HG03442 (cell line): ENCODE data around the gene CCDC121.
A peak's percentile ranks its signal among the peaks of the same experiment; 100 is the strongest.
"Not testable (repeated sequence)": the region's sequence is repeated elsewhere in the genome, so short reads cannot be mapped to it uniquely, and the experiment has no call there.

Source experiments
- ATAC-seq: cut with Tn5 transposase; IDR thresholded peaks from one replicate; pipeline ENCODE4 v1.9.1; 2021; ENCODE audit warnings: mild to moderate bottlenecking, moderate library complexity; ENCODE audit not compliant: unreplicated experiment

Gene CCDC121

GRCh38 chr2:27638037-27638637 lies 9.3 kb upstream of the CCDC121 start:
- no peak for ATAC-seq

DNA sequence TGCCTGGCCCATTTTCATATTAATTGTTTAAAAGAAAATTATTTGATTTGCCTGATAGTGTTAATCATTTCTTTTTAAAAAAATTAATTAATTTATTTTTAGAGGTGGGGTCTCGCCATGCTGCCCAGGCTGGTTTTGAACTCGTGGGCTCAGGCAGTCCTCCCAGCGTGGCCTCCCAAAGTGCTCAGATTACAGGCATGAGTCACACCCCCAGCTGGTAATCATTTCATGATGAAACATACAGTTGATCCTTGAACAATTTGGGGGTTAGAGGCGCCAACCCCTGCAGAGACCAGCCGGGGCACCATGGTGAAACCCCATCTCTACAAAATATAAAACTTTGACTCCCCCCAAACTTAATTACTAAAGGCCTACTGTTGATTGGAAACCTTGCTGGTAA lies 8.0 kb upstream of the CCDC121 start:
- ATAC-seq: no peak

- ATAC-seq: no peak
These were observed 5.5 kb upstream of the CCDC121 start for GRCh38 chr2:27634291-27634690.

DNA sequence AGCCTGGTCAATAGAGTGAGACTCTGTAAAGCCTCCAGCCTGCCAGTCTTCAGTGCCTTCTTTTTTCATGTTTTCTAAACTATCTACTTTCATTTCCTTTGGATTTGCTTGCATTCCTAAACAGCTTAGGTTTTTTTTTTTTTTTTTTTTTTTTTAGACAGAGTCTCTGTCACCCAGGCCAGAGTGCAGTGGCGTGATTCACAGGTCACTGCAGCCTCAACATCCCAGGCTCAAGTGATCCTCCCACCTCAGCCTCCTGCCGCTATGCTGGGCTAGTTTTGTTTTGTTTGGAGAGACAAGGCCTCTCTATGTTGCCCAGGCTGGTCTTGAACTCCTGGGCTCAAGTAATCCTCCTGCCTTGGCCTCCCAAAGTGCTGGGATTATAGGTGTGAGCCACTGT lies 1.4 kb upstream of the CCDC121 start:
- not testable (repeated sequence) for ATAC-seq

- peak; percentile 11 for ATAC-seq
These were observed 647 bp downstream of the CCDC121 start for GRCh38 chr2:27627963-27628766.

DNA sequence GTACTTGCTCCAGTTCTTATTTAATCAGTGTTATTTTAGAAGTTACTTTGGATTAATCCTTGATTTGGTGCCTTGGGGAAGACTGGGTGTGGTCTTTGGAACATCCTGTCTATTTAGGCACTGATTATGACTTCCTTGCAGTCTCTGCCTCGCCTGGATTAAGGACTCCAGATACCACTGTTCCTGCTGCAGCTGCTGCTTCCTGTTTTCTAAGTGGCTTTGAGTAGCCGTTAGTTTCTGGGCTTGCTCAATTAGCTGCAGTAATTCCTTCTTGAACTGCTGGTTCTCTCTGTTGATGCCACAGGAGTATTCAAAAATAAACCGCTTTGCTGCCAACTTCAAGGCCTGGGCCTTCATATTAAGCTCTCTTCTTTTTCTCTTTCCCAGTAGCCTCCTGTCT lies 1.9 kb downstream of the CCDC121 start:
- not testable (repeated sequence) for ATAC-seq

DNA sequence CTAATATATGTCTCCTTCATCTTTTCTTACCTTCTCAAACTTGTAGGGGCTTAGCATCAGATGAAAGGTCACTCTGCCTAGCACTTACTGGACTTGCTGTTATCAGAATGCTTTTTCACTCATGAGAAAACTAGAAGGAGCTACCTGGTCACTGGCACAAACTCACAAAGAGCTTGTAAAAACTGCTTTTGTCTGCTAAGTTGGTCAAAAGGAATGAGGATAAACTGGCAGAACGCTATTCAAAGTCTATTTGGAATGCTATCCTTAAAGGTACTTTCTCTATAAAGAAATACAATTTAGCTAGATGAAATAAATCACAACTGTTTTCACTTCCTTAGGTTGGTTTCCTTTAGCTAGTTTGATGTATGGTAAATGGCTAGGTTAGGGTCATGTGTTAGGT lies 2.5 kb downstream of the CCDC121 start:
- ATAC-seq: not testable (repeated sequence)

GRCh38 chr2:27624943-27625342 lies 3.9 kb downstream of the CCDC121 start:
- ATAC-seq: no peak

GRCh38 chr2:27622921-27623384 lies 5.9 kb downstream of the CCDC121 start:
- ATAC-seq: no peak

DNA sequence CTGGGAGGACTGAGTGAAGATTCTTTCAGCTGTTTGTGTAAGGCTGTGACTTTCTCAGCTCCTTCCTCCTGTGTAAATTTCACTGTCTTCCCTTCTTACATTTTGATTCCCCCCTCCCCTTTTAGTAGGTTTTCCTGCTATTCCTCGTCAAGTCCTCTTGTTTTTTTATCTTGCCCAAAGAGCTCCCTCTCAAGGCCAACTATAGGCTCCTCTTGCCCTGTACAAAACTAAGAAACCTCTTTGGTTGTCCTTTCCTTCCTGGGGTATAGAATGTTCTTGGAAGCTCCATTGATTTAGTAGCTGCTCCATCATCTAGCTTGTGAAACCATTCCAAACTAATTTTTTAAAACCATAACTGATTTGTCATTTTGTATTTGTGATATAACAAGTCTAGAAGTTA lies 7.3 kb downstream of the CCDC121 start:
- no peak for ATAC-seq

GRCh38 chr2:27615316-27615715 lies 13.5 kb downstream of the CCDC121 start:
- ATAC-seq: no peak

DNA sequence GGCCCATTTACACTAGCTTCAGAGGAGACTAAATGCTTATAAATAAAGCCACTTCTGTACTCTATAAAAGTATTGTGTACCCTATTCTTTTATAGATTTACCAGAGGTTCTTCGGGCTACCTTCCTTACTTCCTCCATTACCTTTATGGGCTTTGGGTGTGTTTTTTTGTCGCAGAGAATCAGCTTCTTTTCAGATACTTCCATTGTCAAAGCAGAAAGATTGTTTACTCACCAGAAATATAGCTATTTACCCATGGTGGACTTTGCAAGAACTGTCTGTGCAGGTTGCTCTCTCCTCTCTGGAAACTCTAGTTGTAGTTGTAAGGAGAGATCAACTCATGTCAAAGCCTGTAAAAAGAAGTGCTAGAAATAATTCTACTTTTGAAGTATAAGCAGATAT lies 14.8 kb downstream of the CCDC121 start:
- ATAC-seq: no peak

- no peak for ATAC-seq
These were observed 22.2 kb downstream of the CCDC121 start for GRCh38 chr2:27606611-27607010.

- no peak for ATAC-seq
These were observed 32.2 kb downstream of the CCDC121 start for GRCh38 chr2:27596627-27597026.

- ATAC-seq: not testable (repeated sequence)
These were observed 33.4 kb downstream of the CCDC121 start for GRCh38 chr2:27595412-27595811.

DNA sequence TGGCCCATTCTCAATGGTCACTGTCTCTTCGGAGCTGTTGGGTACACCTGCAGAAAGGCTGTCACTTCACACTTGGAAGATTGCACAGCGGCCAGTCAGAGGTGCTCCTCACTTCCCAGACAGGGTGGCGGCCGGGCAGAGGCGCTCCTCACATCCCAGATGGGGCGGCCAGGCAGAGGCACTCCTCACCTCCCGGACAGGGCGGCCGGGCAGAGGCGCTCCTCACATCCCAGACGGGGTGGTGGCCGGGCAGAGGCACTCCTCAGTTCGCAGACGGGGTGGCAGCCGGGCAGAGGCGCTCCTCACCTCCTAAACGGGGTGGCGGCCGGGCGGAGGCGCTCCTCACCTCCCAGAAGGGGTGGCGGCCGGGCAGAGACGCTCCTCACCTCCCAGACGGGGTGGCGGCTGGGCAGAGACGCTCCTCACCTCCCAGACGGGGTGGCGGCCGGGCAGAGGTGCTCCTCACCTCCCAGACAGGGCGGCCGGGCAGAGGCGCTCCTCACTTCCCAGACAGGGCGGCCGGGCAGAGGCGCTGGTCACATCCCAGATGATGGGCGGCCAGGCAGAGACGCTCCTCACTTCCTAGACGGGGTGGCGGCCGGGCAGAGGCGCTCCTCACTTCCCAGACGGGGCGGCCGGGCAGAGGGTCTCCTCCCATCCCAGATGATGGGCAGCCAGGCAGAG lies 34.6 kb downstream of the CCDC121 start:
- not testable (repeated sequence) for ATAC-seq

DNA sequence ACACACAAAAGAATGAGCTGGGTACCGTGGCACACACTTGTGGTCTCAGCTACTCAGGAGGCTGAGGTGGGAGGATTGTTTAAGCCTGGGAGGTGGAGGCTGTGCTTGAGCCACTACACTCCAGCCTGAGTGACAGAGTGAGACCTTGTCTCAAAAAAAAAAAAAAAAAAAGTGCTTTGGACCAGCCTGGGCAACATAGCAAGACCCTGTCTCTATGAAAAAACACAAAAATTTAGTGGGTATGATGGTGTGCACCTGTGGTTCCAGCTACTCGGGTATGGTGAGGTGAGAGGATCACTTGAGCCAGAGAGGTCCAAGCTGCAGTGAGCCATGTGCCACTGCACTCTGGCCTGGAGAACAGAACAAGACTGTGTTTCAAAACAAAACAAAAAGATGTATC lies 35.6 kb downstream of the CCDC121 start:
- ATAC-seq: no peak

DNA sequence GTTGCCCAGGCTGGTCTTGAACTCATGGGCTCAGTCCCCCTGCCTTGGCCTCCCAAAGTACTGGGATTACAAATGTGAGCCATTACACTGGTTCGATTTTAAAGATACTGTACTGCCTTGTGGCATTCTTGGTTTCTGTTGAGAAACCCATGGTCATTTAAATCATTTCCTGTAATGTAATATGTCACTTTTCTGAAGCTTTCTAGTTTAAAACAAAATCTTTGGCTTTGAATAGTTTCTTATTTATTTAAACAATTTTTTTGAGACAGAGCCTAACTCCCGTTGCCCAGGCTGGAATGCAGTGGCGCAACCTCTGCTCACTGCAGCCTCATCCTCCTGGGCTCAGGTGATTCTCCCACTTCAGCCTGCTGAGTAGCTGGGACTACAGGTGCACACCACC lies 37.1 kb downstream of the CCDC121 start:
- no peak for ATAC-seq

DNA sequence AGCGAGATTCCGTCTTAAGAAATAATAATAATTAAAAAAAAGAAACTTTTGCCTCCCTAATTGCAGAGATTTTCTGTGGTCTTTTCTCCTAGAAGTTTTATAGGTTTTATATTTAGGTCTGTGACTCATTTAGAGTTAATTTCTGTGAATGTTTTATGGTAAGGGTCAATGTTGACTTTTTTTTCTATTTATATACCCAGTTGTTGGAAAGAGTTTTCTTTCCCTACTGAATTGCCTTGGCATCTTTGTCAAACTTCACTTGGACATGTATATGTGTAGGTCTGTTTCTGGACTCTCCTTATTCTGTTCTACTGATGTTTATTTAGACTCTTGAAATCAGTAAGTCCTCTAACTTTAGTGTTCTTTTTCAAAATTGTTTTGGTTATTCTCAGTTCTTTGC lies 40.5 kb downstream of the CCDC121 start:
- no peak for ATAC-seq

- no peak for ATAC-seq
These were observed 41.8 kb downstream of the CCDC121 start for GRCh38 chr2:27587025-27587424.

- ATAC-seq: no peak
These were observed 44.2 kb downstream of the CCDC121 start for GRCh38 chr2:27584597-27584996.

DNA sequence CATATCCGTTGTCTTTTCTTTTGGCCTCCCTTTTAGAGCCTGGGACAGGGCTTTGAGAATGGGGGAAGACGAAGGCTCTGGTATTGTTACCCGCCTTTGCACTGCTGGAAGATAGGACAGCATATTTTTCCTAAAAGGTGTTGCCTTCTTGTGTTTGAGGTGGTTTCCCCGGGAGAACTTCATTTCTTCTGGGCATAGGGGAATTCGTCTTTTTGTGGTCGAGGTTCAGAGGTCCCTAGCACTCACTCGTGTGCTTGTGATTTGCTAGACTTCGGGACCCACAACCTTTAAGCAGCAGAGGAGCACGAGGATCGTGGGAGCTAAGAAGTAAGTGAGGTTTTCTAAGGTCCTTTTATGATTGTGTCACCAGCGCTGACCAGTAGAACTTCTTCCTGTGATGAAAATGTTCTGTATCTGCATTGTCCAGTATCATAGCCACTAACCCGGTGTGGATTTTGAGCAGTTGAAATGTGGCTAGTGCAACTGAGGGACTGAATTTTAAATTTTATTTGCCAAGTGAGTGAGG lies 45.4 kb downstream of the CCDC121 start:
- ATAC-seq: no peak
